NCI-H187 treated with DMSO at 0.1 percent for 48 hours (cell line): ENCODE data around the gene MAPT.
"Not testable (repeated sequence)": the region's sequence is repeated elsewhere in the genome, so short reads cannot be mapped to it uniquely, and the experiment has no call there.

ENCODE experiments used
- DNase-seq: peaks from one replicate; lab custom pipeline; 2025; lab: John Stamatoyannopoulos, UW

MAPT gene

DNA sequence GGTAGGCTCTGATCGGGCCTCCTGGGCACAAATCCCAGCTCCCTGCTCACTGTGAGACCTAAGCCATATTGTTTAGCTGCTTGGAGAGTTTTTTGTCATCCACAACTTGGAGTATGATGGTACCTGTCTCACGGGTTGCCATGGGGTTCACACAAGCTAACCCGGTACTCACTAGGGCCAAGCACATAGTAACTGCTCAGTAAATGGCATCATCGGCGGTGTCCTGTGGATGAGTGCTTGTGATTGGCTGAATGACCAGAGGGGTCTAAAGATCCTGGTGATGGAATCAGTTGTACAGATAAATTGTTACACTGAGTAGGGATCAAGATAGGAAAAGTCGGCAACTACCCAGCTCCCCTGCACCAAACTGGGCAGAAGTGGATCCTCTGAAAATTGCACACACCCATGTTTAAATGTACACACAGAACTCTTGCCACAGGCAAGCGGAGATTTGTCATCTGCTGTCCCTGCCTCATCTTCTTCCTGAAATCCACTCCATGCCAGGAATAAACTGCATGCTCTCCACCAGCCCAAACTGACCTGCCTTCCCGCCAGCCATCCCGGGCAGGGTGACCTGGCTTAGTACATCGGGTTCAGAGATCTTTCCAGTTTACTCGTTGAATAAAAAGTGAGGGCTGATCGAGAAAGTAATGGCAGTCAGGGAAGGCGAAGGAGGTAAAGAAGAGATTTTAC, 6.5 kb downstream of the MAPT start:
- no peak for DNase-seq

DNA sequence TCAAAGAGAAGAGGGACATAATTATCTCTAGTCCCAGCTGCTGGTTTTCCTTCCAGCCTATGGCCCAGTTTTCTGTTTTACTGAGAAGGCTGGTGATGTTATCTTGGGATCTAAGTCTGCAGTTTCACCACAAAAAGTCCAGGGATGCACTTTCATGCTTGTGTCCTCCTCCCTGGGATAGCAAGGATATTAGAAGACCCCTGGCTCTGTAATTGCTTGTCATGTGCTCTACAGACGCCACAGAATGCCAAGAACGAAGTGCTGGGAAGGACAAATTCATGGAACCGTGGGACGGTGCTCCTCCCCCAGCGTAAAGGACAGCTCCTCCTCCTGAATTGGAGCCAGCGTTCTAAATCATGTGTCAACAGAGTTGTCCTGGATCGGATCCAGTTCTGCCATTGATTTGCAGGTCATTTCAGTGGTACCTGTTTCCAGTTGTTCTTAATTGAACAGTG, 8.6 kb downstream of the MAPT start:
- no peak for DNase-seq

DNA sequence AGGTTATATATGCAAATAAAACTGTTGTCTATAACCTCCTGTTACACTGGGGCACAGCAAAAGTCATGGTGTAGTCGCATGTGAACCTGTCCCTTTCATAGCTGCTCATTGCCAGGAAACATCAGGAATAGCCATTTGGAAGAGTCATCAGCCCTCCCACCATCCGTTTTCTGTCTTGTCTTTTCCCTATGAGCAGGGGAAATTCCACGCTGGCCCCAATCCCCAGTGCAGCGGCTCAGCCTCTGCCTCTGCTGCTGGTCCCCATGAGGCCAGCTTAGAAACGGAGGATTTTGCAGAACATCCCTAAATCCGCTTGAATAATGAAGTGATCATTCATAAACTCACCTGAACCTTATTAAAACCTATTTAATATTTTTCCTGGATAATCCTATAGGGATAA, 10.5 kb downstream of the MAPT start:
- DNase-seq, result no peak

DNA sequence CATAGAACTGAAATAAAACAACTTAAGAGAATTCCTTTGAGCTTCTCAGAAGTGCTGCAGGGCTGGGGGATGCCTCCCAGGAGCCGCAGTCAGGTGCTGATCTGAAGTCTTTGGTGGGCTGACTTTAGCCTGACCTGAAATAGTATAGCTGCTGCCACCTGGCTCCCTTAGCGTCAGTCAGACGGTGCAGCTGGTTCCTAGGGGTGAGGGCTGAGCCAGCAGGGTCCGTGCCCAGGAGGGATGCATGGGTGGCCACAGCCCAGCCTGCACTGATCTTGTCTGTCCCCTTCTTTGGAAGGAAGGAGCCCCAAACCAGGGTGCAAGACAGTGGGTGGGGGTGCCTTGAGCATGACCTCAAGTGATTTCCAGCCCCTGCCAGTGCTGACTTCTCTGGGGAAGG, 11.5 kb downstream of the MAPT start:
- DNase-seq, result no peak

DNA sequence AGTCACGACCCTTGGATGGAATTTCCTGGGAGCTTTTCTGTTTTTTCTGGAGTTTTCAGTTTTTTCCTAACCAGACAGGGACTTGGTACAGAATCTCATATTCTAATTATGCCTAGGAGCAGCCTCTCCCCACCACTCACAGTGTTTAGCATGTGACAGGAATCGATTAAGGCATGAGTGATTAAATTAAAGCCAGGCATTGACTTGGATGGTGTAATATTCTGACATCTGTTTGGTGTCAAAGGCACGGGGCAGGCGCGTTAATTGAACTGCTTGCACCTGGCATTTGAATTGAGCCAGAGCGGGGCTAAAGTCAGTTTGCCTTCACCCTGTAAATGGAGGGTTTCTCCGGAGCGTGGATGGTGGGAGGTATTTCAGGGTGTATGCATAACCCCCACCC, 11.9 kb downstream of the MAPT start:
- no peak for DNase-seq

DNA sequence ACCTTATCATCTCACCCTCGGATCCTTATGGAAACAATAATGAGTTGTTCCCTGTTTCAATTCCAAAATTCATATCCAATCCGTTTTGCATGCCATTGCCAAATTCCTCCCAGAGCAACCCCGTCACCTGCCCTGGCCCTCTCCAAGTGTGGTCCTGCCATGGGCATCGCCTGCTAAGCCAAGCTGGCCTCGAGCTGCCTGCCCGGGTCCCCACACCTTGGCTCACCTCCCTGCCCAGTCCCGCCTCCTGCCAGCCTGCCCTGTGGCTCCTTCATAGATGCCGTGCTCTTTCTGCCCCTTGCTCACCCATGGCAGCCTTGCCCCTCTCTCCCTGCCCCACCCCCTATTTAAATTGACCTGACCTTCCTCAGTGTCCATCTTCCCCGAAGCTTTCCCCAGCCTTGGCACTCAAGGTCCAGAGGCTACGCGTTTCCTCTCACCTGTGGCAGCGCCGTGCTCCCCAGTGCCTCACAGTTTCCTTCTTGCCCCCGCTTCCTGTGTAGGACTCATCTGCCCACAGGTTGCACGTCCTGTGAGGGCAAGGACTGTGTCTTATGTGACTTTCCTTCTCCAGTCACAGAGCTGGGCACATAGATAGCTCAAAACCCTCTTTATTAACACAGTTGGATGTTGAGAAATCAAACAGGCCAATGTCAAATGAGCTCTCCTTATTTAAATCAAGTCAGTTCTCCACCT, 12.7 kb downstream of the MAPT start:
- DNase-seq, result no peak

DNA sequence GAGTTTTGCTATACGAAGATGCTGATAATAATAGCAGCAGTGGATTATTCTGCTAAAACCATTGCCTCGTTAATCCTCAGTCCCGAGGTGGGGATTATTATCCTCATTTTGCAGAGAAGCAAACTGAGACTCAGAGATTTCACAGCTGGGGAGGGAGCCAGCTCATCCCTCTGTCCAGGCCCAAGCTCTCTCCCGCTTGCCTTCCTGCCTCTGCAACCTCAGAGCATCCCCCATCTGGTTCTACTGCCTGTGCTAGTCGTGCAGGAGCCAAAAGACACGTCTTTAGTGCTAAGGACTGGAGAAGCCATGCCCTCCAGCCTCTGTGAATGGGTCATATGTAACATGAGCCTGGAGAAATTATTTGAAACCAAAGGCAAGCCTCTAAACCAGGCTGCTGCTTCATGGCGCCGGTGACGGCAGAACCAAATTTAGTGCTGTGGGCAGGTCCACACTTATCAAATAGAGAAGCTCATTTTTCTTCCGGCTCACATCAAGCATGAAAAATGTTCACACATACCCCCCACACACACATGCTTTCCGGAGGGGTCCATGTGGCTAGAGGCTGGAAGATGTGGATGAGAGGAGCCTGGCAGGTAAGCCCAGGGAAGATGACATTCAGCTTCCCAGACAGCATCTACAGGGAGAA, 13.5 kb downstream of the MAPT start:
- no peak for DNase-seq

DNA sequence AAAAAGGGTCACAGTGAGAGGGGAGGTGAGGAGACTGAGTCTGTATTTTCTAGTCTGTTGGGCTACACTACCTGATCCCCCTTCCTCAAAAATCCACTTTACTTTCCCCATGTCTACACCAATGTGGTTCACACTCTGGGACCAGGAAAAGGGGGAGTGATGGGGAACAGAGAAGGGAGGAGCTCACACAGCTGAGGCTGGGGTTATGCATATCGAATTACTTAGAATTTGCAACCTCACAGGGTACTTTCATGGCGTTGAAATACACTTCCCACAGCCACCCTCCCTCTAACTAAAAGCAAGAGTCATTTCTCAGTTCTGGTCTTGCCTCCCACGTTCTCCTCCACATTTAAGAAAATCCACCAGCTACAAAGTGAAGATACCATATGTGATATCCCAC, 14.1 kb downstream of the MAPT start:
- no peak for DNase-seq

DNA sequence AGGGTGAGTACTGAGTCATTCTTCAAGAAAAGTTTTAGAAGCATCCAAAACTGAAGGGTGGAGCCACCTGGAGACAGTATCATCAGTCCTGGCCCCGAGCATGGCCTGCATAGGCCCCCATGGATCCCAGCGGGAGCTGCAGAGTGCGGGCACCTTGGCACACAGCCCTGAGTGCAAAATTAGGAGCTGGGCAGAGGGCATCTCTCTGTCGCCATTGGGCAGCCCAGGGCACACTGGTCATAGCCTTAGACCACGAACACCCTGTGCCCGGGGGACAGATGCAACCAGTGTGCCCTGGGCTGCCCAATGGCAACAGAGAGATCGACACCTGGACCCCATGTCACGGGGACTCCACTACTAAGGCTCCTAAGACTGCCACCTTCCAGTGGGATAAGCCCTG, 14.6 kb downstream of the MAPT start:
- DNase-seq, result no peak

DNA sequence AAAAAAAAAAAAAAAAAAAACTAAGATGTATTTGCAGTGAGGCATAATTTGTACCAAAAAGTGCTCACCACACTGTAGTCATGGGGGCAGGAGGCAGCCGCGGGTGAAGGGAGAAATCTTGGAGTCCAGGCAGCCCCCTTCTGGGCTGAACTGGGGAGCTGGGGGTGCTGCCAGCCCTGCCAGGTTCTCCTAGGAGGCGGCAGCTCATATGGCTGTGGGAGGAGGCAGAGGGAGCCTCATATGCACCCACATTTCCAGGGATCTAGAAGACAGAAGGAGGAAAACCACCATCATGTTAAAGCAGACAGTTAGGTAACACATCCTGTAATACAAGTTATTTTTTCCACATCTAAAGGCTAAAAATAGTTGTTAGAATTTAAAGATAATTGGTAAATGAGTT, 16.3 kb downstream of the MAPT start:
- DNase-seq, result no peak

DNA sequence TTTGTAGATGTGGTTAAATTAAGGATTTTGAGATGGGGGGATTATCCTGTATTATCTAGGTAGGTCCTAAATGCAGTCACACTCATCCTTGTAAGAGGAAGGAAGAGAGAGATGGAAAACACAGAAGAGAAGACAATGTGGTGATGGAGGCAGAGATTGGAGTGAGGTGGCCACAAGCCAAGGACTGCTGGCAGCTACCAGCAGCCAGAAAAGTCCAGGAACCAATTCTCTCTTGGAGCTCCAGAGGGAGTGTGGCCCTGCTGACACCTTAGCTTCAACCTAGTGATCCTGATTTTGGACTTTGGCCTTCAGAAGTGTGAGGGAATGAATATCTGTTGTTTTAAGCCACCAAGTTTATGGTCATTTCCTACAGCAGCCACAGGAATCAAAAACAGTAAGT, 18.0 kb downstream of the MAPT start:
- no peak for DNase-seq

DNA sequence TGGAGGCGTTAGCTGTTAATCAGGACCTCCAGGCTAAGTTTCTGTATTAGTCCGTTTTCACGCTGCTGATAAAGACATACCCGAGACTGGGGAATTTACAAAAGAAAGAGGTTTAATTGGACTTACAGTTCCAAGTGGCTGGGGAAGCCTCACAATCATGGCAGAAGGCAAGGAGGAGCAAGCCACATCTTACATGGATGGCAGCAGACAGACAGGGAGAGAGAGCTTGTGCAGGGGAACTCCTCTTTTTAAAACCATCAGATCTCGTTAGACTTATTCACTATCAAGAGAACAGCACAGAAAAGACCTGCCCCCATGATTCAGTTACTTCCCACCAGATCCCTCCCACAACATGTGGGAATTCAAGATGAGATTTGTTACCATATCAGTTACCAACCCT, 18.7 kb downstream of the MAPT start:
- DNase-seq, result not testable (repeated sequence)

DNA sequence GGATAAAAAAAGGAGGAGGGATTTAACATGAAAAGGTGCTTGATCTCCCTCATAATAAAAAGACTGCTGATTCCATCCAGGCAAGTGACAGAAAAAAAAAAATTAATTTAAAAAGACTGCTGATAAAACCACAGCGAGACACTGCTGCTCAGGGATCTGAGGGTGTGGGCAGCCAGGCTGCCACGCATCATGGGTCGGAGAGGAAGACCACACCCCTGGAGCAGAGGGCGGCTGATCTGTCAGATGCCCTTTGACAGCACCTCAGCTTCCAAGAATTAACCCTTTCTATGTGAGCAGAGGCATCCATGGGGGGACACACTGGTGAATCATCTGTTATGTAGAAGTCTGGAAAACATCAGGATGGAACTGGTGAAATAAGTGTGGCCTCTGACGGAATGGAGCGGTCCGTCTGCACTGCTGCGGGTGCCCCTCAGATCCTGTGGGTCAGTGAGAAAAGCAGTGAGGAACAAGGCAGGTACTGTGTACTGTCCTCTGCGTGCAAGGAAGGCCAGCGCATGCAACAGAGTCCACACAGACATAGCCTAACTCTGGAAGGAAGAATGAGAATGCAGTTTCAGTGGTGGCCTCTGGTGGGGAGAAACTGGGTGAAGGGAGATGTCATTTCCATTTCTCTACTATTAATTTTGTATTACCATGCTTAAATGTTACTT, 19.8 kb downstream of the MAPT start:
- no peak for DNase-seq

DNA sequence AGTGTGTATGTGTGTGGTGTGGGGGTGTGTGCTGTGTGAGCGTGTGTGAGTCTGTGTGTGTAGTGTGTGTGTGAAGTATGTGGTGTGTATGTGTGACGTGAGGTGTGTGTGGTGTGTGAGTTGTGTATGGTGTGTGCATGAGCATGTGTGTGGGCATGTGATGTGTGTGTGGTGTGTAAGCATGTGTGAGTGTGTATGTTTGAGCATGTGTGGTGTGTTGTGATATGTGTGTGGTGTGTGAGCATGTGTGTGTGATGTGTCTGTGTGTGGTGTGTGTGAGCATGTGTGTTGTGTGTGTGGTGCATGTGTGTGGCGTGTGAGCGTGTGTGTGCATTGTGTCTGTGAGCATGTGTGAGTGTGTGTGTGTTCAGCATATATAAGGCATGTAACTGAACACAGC, 20.9 kb downstream of the MAPT start:
- no peak for DNase-seq

DNA sequence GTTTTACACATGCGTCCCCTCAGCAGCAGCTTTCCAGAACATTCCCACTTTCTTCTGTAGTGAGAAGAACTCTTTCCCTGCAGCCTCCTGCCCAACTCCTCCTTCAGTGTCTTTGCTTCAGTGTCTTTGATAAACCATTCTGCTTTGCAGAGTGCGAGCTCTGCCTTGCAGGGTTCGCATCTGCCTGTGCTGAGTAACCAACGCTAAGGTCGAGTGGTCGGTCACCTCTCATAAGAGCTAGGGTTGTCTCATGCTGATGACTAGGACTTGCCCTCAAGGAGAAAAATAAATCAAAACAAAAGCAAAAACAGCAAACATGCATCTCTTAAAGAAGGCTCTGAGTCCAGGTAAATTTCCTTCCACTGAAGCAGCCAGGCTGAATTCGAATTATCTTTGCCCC, 22.7 kb downstream of the MAPT start:
- DNase-seq, result no peak

DNA sequence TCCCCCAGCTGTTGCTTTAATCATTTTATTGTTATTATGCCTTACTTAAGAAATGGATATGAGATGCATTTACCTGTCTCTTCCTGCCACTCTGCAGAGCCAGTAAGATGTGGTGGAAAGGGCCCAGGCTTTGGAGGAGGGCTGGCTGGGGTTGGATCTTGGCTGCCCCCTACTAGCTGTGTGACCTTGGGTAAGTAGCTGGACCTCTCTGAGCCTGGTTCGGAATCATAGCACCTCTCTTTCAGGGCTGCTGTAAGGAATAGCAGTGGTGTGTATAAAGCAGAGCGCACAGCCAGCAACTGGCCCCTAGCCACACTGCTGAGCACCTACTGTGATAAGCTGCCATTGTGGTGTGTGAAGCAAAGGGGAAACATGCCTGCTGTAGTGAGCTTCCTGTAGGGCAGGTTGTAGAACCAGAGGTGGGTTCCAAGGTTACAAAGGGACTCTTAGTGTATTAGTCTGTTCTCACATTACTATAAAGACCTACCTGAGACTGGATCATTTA, 23.9 kb downstream of the MAPT start:
- no peak for DNase-seq

DNA sequence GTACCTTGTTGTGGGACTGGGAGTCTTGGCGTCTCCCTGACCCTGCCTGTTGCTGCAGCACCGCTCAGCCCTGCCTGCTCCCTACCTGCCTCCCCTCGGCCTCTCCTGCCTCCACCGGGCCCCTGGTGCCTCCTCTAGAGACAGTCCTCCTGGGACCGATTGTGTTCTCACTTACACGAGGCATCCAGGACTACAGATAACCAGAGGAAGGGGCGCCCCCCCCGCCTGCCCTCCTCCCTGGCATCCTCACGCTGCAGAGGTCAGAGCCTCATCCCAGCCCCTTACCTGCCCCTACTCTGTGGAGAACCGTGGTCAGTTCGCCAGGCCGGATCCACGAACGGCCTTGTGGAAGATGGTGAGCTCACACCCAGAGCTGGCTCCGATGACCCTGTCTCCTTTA, 24.8 kb downstream of the MAPT start:
- DNase-seq, result no peak

DNA sequence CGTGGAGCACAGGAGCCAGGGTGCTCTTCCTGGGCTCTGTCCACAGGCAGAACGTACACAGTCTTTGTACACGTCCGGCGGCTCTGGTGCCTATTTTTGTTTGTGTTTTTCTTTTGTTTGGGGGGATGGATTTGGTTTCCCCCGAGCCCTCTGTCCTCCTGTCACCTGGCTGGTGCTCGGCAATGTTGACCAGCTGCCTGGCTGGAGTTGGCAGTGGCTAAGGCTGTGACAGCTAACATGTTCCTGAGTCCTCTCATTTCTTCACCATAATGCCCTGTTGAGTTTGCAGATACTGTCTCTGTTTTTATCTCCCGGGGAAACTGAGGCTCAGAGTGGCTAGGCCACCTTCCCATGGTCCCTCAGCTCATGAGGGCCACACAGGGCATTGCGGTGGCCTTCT, 25.7 kb downstream of the MAPT start:
- no peak for DNase-seq

DNA sequence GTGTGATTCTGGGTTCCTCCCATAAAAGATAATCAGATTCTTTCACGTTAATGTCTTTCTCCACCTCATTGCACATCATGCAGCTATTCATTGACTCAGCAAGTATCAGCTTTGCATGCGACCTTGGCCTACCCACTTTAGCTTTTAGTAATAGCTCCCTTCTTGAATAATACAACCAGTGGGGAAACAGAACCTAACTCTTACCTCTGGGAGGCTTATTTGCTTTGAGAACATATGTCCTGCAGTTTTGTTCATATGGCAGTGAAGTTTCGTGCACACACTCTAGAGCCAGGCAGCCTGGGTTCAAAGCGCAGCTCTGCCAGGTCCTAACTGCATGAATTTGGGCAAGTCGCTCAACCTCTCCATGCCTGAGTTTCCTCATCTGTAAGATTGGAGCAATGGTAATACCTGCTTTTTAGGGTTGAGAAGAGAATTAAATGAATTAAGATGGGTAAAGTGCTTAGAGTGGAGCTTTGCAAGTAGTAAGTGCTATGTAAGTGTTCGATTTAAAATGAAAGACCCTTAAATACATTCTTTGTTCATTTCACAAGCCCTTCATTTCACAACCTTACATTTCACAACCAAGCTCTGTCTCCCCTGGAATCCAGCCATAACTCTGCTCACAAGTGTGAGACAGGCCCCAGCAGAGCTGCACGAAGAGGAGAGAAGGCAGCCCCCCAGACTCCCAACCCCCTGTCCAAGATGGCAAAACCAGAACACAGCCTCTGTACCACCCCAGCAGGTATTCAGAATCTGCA, 29.3 kb downstream of the MAPT start:
- DNase-seq, result no peak

DNA sequence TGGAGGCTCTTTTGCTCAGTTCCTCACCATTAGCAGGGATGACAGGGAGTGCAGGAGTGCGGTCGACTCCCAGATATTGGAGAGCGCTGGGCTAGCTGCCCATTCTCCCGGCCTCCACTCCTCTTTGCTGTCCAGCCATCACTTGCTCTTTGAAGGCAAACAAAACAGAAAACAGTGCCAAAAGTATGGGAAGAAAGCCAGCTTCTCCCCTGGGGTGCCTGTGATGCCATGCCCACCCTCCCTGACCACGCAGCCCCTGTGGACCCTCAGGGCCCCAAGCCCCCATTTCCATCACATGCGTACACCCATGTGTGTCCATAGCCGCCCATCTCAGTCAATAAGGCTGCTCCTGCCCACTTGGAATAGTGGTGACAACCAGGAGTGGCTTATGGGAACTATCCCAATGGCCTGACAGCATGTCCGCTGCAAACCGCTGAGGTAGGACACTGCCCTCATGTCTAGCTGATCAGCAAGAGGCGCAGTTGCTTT, 30.0 kb downstream of the MAPT start:
- DNase-seq, result no peak

DNA sequence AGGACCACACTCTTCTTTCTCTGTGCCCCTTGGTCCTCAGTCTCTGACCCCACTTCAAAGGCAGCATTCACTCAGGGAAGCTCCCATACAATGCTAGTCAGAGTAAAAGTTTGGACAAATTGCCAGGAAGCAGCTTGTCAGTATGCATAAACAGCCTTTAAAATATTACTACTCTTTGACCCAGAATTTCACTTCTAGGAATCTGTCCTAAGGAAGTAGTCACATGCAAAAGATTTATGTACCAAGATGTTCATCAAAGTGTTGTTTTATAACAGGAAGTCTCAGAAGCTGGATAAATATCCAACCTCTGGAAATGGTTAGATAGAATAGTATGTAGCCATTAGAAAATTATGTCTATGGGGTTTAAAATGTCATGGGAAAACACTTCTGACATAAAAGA, 31.0 kb downstream of the MAPT start:
- DNase-seq, result no peak

DNA sequence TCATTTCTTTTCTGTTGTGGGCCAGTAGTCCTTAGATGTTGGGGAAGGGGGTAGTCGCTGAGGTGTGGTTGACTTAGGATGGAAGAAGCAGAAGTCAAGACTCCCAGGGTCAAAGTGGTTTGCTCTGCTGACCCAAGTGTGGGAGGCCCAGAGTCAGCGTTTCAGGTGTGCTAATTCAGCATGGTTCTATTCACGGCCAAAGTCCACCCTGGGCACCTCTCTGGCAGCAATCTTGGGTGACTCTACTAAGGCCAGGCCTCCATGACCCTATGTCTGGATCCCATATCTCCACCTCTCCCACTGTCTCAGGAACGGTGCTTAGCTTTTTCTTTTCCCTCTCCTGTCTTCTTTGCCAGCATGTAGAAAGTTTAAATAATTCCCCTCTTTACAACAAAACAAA, 32.9 kb downstream of the MAPT start:
- DNase-seq, result no peak
